Measurements from ENCODE around the gene BRD3.

DNA sequence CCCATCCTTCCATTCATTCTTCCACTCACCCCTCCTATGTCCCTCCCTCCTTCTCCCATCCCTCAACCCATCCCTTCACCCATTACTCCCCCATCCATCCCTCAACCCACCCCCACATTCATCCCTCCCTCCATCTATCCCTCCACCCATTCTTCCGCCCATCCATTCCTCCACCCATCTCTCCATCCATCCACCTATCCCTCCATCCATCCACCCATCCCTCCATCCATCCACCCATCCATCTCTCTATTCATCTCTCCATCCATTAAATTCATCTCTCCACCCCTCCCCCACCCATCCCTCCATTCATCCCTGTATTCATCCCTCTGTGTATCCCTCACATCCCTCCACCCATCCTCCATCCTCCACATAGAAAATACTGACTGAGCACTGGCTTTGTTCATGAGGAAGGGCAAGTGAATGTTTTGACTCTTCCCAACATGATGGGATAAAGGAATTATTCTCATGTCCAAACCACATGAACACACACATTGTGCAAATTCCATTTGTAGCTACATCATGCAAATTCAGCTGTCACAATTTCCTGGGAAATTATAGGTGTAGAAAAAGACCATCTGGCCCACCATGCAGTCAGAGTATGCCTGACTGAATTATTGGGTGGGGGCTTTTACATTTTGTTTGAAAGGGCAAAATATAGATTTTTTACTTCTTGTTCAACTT lies 68.8 kb downstream of the BRD3 start:
- TF ChIP-seq, protein P1, sequence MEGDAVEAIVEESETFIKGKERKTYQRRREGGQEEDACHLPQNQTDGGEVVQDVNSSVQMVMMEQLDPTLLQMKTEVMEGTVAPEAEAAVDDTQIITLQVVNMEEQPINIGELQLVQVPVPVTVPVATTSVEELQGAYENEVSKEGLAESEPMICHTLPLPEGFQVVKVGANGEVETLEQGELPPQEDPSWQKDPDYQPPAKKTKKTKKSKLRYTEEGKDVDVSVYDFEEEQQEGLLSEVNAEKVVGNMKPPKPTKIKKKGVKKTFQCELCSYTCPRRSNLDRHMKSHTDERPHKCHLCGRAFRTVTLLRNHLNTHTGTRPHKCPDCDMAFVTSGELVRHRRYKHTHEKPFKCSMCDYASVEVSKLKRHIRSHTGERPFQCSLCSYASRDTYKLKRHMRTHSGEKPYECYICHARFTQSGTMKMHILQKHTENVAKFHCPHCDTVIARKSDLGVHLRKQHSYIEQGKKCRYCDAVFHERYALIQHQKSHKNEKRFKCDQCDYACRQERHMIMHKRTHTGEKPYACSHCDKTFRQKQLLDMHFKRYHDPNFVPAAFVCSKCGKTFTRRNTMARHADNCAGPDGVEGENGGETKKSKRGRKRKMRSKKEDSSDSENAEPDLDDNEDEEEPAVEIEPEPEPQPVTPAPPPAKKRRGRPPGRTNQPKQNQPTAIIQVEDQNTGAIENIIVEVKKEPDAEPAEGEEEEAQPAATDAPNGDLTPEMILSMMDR (conservative IDR thresholded peaks at IDR 0.05; ENCODE audit: low read length) = no peak
- TF ChIP-seq EZH2phosphoT487 (IDR thresholded peaks at IDR 0.05; ENCODE audit: borderline replicate concordance, low read depth, low read length) = no peak
